Upper lobe of right lung (tissue), 1 donor: ENCODE data around the gene NPAS3. TPM values are rescaled to one million over a fixed set of nuclear protein-coding genes. Genes with fewer than 3 reads are reported as not detected.

ENCODE experiments used
- ATAC-seq: fragments of 200-7000 bp; cut with Tn5 transposase; one replicate; pipeline ENCODE4 v1.9.1; 2020; ENCODE audit warnings: mild to moderate bottlenecking, moderate library complexity
- DNase-seq: peaks from one replicate; pipeline ENCODE4 v3.0.0-alpha.2; 2020
- H3K27ac ChIP-seq: fragments of 200-600 bp; one replicate; pipeline ENCODE4 v1.8.0; 2022
- H3K27me3 ChIP-seq: fragments of 200-600 bp; one replicate; pipeline ENCODE4 v1.8.0; 2022; ENCODE audit warnings: mild to moderate bottlenecking
- H3K36me3 ChIP-seq: fragments of 200-600 bp; one replicate; pipeline ENCODE4 v1.8.0; 2022
- H3K4me1 ChIP-seq: fragments of 200-600 bp; one replicate; pipeline ENCODE4 v1.8.0; 2022
- H3K4me3 ChIP-seq: fragments of 200-600 bp; one replicate; pipeline ENCODE4 v1.8.0; 2022; ENCODE audit warnings: mild to moderate bottlenecking
- H3K9me3 ChIP-seq: fragments of 200-600 bp; one replicate; pipeline ENCODE4 v1.8.0; 2022
- CTCF ChIP-seq: fragments of 200-600 bp; IDR thresholded peaks from one replicate; pipeline ENCODE4 v1.8.0; 2022; ENCODE audit warnings: antibody characterized with exemption
- intact Hi-C: fragments of 100-400 bp; cut with DNase I; formaldehyde crosslinking; loops from one replicate; pipeline ENCODE4 v1.11.0; 2022
- total RNA-seq: library from RNA; stranded (reverse); fragmentation: NEBNext Ultra II Directional; extraction: Animal tissue kit (Norgen Biotek cat#: 25700); gene quantifications from one replicate; pipeline ENCODE4 v1.2.1, GENCODE V29; 2021
- donor health status: DM: no; HTN: yes; CAD: no; lungs with severe emphysema.

The NPAS3 gene
- total RNA-seq, 1 donor from 2014 or later: 1.2 TPM

- Histone ChIP-seq H3K36me3 (no peaks in the 10 kb centered on the region), H3K4me3 (no peak overlapping the region), H3K9me3 (no peaks in the 10 kb centered on the region), H3K27me3 (no peaks in the 10 kb centered on the region), H3K4me1 (no peaks in the 10 kb centered on the region), H3K27ac (no peak overlapping the region)
- DNase-seq (no peak), ATAC-seq (no peak)
- TF ChIP-seq CTCF: no peak
- intact Hi-C loops: no loop called here
Observed at GRCh38 chr14:33359288-33359881, 420.7 kb downstream of the NPAS3 start.

GRCh38 chr14:33362934-33363333 is 424.3 kb downstream of the NPAS3 start:
- H3K36me3 ChIP-seq: no peaks in the 10 kb centered on the region
- intact Hi-C loops: no loop called here
- no peaks in the 10 kb centered on the region for H3K27me3 ChIP-seq
- DNase-seq: no peak
- TF ChIP-seq CTCF: no peak
- H3K9me3 ChIP-seq: no peaks in the 10 kb centered on the region
- H3K27ac ChIP-seq: no peak overlapping the region
- no peak for ATAC-seq
- H3K4me3 ChIP-seq: no peak overlapping the region
- no peaks in the 10 kb centered on the region for H3K4me1 ChIP-seq

- no peaks in the 10 kb centered on the region for H3K36me3 ChIP-seq
- intact Hi-C loops: no loop called here
- H3K4me1 ChIP-seq: no peaks in the 10 kb centered on the region
- H3K27ac ChIP-seq: no peak overlapping the region
- H3K4me3 ChIP-seq: no peak overlapping the region
- no peaks in the 10 kb centered on the region for H3K9me3 ChIP-seq
- TF ChIP-seq CTCF: no peak
- H3K27me3 ChIP-seq: no peaks in the 10 kb centered on the region
- no peak for ATAC-seq
- no peak for DNase-seq
Observed at GRCh38 chr14:33363682-33364081, 425.0 kb downstream of the NPAS3 start.

DNA sequence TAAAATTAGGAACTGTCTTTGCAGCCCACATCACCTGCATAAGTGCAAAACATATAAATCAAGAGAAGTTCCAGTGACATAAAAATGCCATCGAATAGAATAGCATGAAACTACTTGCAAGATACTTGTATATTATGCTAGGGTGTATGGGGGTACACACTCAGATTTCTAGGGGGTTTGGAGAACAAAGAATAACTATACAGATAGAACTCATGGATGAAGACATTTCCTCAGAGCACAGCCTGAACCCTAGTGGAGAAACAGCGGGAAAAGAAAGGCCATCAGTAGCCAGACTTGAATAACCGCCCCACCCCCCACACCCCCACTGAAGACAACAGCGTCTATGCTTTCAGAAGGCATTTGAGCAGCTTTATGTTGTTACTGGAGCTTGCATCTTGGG is 425.8 kb downstream of the NPAS3 start:
- Histone ChIP-seq H3K36me3 (no peaks in the 10 kb centered on the region), H3K27me3 (no peaks in the 10 kb centered on the region), H3K4me3 (no peak overlapping the region), H3K9me3 (no peaks in the 10 kb centered on the region), H3K4me1 (no peaks in the 10 kb centered on the region), H3K27ac (no peak overlapping the region)
- intact Hi-C loops: no loop called here
- ATAC-seq (no peak), DNase-seq (no peak)
- no peak for TF ChIP-seq CTCF

- no peaks in the 10 kb centered on the region for H3K4me1 ChIP-seq
- no peak for ATAC-seq
- no peaks in the 10 kb centered on the region for H3K36me3 ChIP-seq
- intact Hi-C loops: no loop called here
- no peak overlapping the region for H3K4me3 ChIP-seq
- H3K9me3 ChIP-seq: no peaks in the 10 kb centered on the region
- H3K27ac ChIP-seq: no peak overlapping the region
- H3K27me3 ChIP-seq: no peaks in the 10 kb centered on the region
- TF ChIP-seq CTCF: no peak
- no peak for DNase-seq
Observed at GRCh38 chr14:33369041-33369440, 430.4 kb downstream of the NPAS3 start.

GRCh38 chr14:33369972-33370371 is 431.3 kb downstream of the NPAS3 start:
- Histone ChIP-seq H3K27me3 (no peaks in the 10 kb centered on the region), H3K4me3 (no peak overlapping the region), H3K27ac (no peak overlapping the region), H3K36me3 (no peaks in the 10 kb centered on the region), H3K9me3 (no peaks in the 10 kb centered on the region), H3K4me1 (no peaks in the 10 kb centered on the region)
- TF ChIP-seq CTCF: no peak
- no peak for ATAC-seq
- intact Hi-C loops: no loop called here
- no peak for DNase-seq
